Trophoblast cell (in vitro differentiated cells and primary cell): ENCODE results near the gene HRK.

Experiments
- DNase-seq, 2 donors: peaks; one replicate each; pipeline ENCODE4 v3.0.0-alpha.2; 2016
- H2AFZ ChIP-seq: 2 replicates; pipeline ENCODE4 v1.6.1; 2013; ENCODE audit warnings: low read length, moderate library complexity, mild to moderate bottlenecking; ENCODE audit not compliant: insufficient read depth, poor library complexity
- H2AK5ac ChIP-seq: 2 replicates; pipeline ENCODE4 v1.6.1; 2013; ENCODE audit warnings: mild to moderate bottlenecking, low read length
- H2BK120ac ChIP-seq: 2 replicates; pipeline ENCODE4 v1.6.1; 2013; ENCODE audit warnings: low read length, mild to moderate bottlenecking, moderate library complexity; ENCODE audit not compliant: insufficient read depth, poor library complexity
- H2BK12ac ChIP-seq: 2 replicates; pipeline ENCODE4 v1.6.1; 2013; ENCODE audit warnings: mild to moderate bottlenecking, low read length, moderate library complexity
- H2BK5ac ChIP-seq: 2 replicates; pipeline ENCODE4 v1.6.1; 2013; ENCODE audit warnings: low read length, low read depth, moderate library complexity, mild to moderate bottlenecking; ENCODE audit not compliant: poor library complexity
- H3K14ac ChIP-seq: 2 replicates; pipeline ENCODE4 v1.6.1; 2013; ENCODE audit warnings: mild to moderate bottlenecking, low read length
- H3K18ac ChIP-seq: 2 replicates; pipeline ENCODE4 v1.6.1; 2013; ENCODE audit warnings: mild to moderate bottlenecking, low read length
- H3K23ac ChIP-seq: 2 replicates; pipeline ENCODE4 v1.6.1; 2013; ENCODE audit warnings: low read length
- H3K27ac ChIP-seq: 2 replicates; pipeline ENCODE4 v1.5.1; 2013; ENCODE audit warnings: low read depth, mild to moderate bottlenecking, inconsistent platforms, low read length, moderate library complexity
- H3K27me3 ChIP-seq: 2 replicates; pipeline ENCODE4 v1.6.1; 2013; ENCODE audit warnings: inconsistent platforms, mild to moderate bottlenecking, low read length, moderate library complexity; ENCODE audit not compliant: insufficient read depth
- H3K36me3 ChIP-seq, 2 experiments: 1 replicate in 1 of 2; 2 replicates in 1 of 2; pipeline ENCODE4 v1.6.1; 2013; ENCODE audit warnings: low read length in 2 of 2, mild to moderate bottlenecking in 2 of 2, moderate library complexity in 1 of 2; ENCODE audit not compliant: insufficient read depth in 2 of 2, control insufficient read depth in 1 of 2
- H3K4ac ChIP-seq: 2 replicates; pipeline ENCODE4 v1.6.1; 2013; ENCODE audit warnings: low read depth, mild to moderate bottlenecking, low read length, moderate library complexity
- H3K4me1 ChIP-seq, 2 experiments: 1 replicate in 1 of 2; 2 replicates in 1 of 2; pipeline ENCODE4 v1.6.1; 2013; ENCODE audit warnings: low read length in 2 of 2, mild to moderate bottlenecking in 2 of 2, moderate library complexity in 1 of 2; ENCODE audit not compliant: insufficient read depth in 2 of 2, control insufficient read depth in 1 of 2
- H3K4me2 ChIP-seq: 2 replicates; pipeline ENCODE4 v1.6.1; 2013; ENCODE audit warnings: inconsistent platforms, mild to moderate bottlenecking, low read length, moderate library complexity
- H3K4me3 ChIP-seq: 2 replicates; pipeline ENCODE4 v1.5.1; 2013; ENCODE audit warnings: mild to moderate bottlenecking, low read depth, low read length, inconsistent platforms
- H3K79me1 ChIP-seq: one replicate; pipeline ENCODE4 v1.6.1; 2013; ENCODE audit warnings: low read length
- H3K79me2 ChIP-seq: 2 replicates; pipeline ENCODE4 v1.6.1; 2013; ENCODE audit warnings: low read length, mild to moderate bottlenecking; ENCODE audit not compliant: control insufficient read depth, insufficient read depth, poor library complexity
- H3K9ac ChIP-seq: 2 replicates; pipeline ENCODE4 v1.6.1; 2013; ENCODE audit warnings: mild to moderate bottlenecking, low read length
- H3K9me3 ChIP-seq: 2 replicates; pipeline ENCODE4 v1.6.1; 2013; ENCODE audit warnings: low read depth, mild to moderate bottlenecking, control low read depth, inconsistent platforms, low read length; ENCODE audit not compliant: insufficient read depth
- H4K12ac ChIP-seq: 2 replicates; pipeline ENCODE4 v1.6.1; 2013; ENCODE audit warnings: low read depth, mild to moderate bottlenecking, low read length, moderate library complexity
- H4K8ac ChIP-seq: 2 replicates; pipeline ENCODE4 v1.6.1; 2013; ENCODE audit warnings: low read depth, mild to moderate bottlenecking, low read length, moderate library complexity
- H4K91ac ChIP-seq: one replicate; pipeline ENCODE4 v1.6.1; 2013; ENCODE audit warnings: low read depth, mild to moderate bottlenecking, low read length, moderate library complexity
- WGBS: extraction: QIAGEN DNeasy Blood & Tissue Kit; methylation state at CpG from one replicate; pipeline ENCODE4 v1.1.7; 2013; ENCODE audit warnings: missing lambda C conversion rate; ENCODE audit not compliant: insufficient read length, insufficient coverage; ENCODE audit errors: extremely low coverage; 5-methylcytosine and 5-hydroxymethylcytosine counted together

The HRK gene

GRCh38 chr12:116864371-116865160 lies 16.7 kb downstream of the HRK start:
- Histone ChIP-seq H2AK5ac (no peak overlapping the region), H3K79me2 (no peaks in the 10 kb centered on the region), H2BK12ac (no peak overlapping the region), H4K8ac (no peak overlapping the region), H3K4me1 (peaks cover 0 to 2% of the 10 kb centered on the region in 2 experiments), H3K27me3 (no peaks in the 10 kb centered on the region), H2AFZ (no peak overlapping the region), H3K14ac (no peak overlapping the region), H4K12ac (no peak overlapping the region), H2BK5ac (no peak overlapping the region), H3K4me2 (peak overlapping the region; percentile 6), H3K36me3 (no peaks in the 10 kb centered on the region), H4K91ac (no peak overlapping the region), H3K4me3 (no peak overlapping the region), H3K9me3 (peaks cover 1% of the 10 kb centered on the region), H3K18ac (no peak overlapping the region), H3K79me1 (no peaks in the 10 kb centered on the region), H2BK120ac (no peak overlapping the region), H3K23ac (no peak overlapping the region), H3K4ac (no peak overlapping the region), H3K27ac (no peak overlapping the region), H3K9ac (no peak overlapping the region)
- peak; percentile 74 to 88 for DNase-seq
- WGBS: no CpG with 5 or more reads among the region's 13 CpGs

DNA sequence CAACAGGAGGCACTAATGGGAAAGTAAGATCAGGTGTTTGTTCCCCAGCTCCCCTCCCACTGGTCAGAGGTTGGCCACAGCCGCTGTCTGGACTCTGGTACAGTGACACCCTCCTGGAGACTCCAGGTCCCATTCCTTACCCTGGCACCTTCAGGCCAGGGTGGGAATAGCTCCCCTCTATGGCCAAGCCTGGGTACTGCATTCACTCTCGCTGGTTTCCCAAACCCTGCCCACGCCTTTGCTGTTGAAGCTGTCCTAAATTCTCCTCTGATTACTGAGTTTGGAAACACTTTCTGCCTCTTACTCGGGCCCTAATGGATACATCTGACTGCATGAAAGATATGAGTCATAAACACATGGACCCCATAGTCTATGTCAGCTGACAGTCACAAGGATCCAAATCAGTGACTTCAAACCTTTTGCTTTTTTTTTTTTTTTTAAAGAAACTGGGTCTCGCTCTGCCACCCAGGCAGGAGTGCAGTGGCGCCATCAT lies 17.9 kb downstream of the HRK start:
- no peak overlapping the region for H2BK120ac ChIP-seq
- H3K23ac ChIP-seq: no peak overlapping the region
- no peak overlapping the region for H3K18ac ChIP-seq
- no peak overlapping the region for H2AK5ac ChIP-seq
- H2BK5ac ChIP-seq: no peak overlapping the region
- H3K27ac ChIP-seq: no peak overlapping the region
- no CpG with 5 or more reads among the region's 6 CpGs for WGBS
- no peak overlapping the region for H3K4me2 ChIP-seq
- no peak overlapping the region for H3K14ac ChIP-seq
- H4K91ac ChIP-seq: no peak overlapping the region
- H3K79me2 ChIP-seq: no peaks in the 10 kb centered on the region
- H3K36me3 ChIP-seq: no peaks in the 10 kb centered on the region
- H3K79me1 ChIP-seq: no peaks in the 10 kb centered on the region
- H3K9ac ChIP-seq: no peak overlapping the region
- H2BK12ac ChIP-seq: no peak overlapping the region
- H4K8ac ChIP-seq: no peak overlapping the region
- H3K4me1 ChIP-seq: peaks cover 0 to 2% of the 10 kb centered on the region in 2 experiments
- H4K12ac ChIP-seq: no peak overlapping the region
- H3K4me3 ChIP-seq: no peak overlapping the region
- no peak overlapping the region for H3K4ac ChIP-seq
- no peak overlapping the region for H2AFZ ChIP-seq
- H3K9me3 ChIP-seq: peaks cover 1% of the 10 kb centered on the region
- DNase-seq: peak in 1 of 2 donors; percentile 26
- no peaks in the 10 kb centered on the region for H3K27me3 ChIP-seq

DNA sequence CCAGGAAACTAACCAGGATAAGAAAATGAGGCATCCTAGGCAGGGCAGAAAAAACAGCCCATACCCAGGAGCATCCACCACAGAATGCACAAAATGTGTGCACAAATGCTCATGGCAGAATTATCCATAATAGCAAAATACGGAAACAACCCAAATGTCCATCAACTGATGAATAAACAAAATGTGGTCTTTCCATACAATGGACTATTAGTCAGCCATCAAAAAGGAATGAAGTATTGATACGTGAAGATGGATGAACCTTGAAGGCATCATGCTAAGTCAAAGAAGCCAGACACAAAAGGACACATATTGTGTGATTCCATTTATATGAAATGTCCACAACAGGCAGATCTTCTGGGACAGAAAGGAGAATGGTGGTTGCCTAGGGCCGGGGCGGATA lies 19.1 kb downstream of the HRK start:
- no peak overlapping the region for H3K9ac ChIP-seq
- no peaks in the 10 kb centered on the region for H3K79me1 ChIP-seq
- no peak overlapping the region for H3K18ac ChIP-seq
- peaks cover 1% of the 10 kb centered on the region for H3K9me3 ChIP-seq
- no CpG with 5 or more reads among the region's 4 CpGs for WGBS
- H3K36me3 ChIP-seq: no peaks in the 10 kb centered on the region
- H4K91ac ChIP-seq: no peak overlapping the region
- H2AFZ ChIP-seq: no peak overlapping the region
- no peak overlapping the region for H3K4me2 ChIP-seq
- no peak overlapping the region for H2BK12ac ChIP-seq
- no peak overlapping the region for H3K23ac ChIP-seq
- no peaks in the 10 kb centered on the region for H3K79me2 ChIP-seq
- H3K27me3 ChIP-seq: no peaks in the 10 kb centered on the region
- H3K4ac ChIP-seq: no peak overlapping the region
- H2BK120ac ChIP-seq: no peak overlapping the region
- H3K14ac ChIP-seq: no peak overlapping the region
- peaks cover 0 to 2% of the 10 kb centered on the region in 2 experiments for H3K4me1 ChIP-seq
- no peak overlapping the region for H2AK5ac ChIP-seq
- DNase-seq: no peak
- no peak overlapping the region for H3K4me3 ChIP-seq
- H4K12ac ChIP-seq: no peak overlapping the region
- H4K8ac ChIP-seq: no peak overlapping the region
- no peak overlapping the region for H2BK5ac ChIP-seq
- H3K27ac ChIP-seq: no peak overlapping the region

GRCh38 chr12:116861320-116861719 lies 19.9 kb downstream of the HRK start:
- Histone ChIP-seq H4K91ac (no peak overlapping the region), H4K8ac (no peak overlapping the region), H3K36me3 (no peaks in the 10 kb centered on the region), H2AFZ (no peak overlapping the region), H2BK5ac (no peak overlapping the region), H3K79me2 (no peaks in the 10 kb centered on the region), H3K27ac (no peak overlapping the region), H2AK5ac (no peak overlapping the region), H3K18ac (no peak overlapping the region), H3K23ac (no peak overlapping the region), H3K14ac (no peak overlapping the region), H2BK120ac (no peak overlapping the region), H3K4me1 (peaks cover 0 to 2% of the 10 kb centered on the region in 2 experiments), H3K4ac (no peak overlapping the region), H4K12ac (no peak overlapping the region), H2BK12ac (no peak overlapping the region), H3K79me1 (no peaks in the 10 kb centered on the region), H3K27me3 (no peaks in the 10 kb centered on the region), H3K4me3 (no peak overlapping the region), H3K9me3 (peaks cover 1% of the 10 kb centered on the region), H3K9ac (no peak overlapping the region), H3K4me2 (no peak overlapping the region)
- WGBS: no CpG with 5 or more reads among the region's 12 CpGs
- DNase-seq: peak; percentile 26 to 66
